Ishikawa (cell line): ENCODE measurements around the gene YAP1.

Experiments used
- CEBPB ChIP-seq: IDR thresholded peaks from 2 replicates; pipeline ENCODE4 v1.6.1; 2012
- CREB1 ChIP-seq: IDR thresholded peaks from 2 replicates; pipeline ENCODE4 v1.6.1; 2012; ENCODE audit warnings: low read depth
- EGR1 ChIP-seq: IDR thresholded peaks from 2 replicates; pipeline ENCODE4 v1.6.1; 2012
- EP300 ChIP-seq: IDR thresholded peaks from 2 replicates; pipeline ENCODE4 v1.6.1; 2012; ENCODE audit warnings: borderline replicate concordance
- FOXM1 ChIP-seq: IDR thresholded peaks from 2 replicates; pipeline ENCODE4 v1.6.1; 2012; ENCODE audit warnings: low read depth, borderline replicate concordance
- MAX ChIP-seq: IDR thresholded peaks from 2 replicates; pipeline ENCODE4 v1.6.1; 2012
- NFIC ChIP-seq: IDR thresholded peaks from 2 replicates; pipeline ENCODE4 v1.6.1; 2012
- RAD21 ChIP-seq: IDR thresholded peaks from 2 replicates; pipeline ENCODE4 v1.6.1; 2012; ENCODE audit warnings: low read depth
- REST ChIP-seq: IDR thresholded peaks from 2 replicates; pipeline ENCODE4 v1.6.1; 2012; ENCODE audit warnings: low read depth, mild to moderate bottlenecking
- TAF1 ChIP-seq: IDR thresholded peaks from 2 replicates; pipeline ENCODE4 v1.6.1; 2012; ENCODE audit warnings: low read depth, mild to moderate bottlenecking
- TCF12 ChIP-seq: IDR thresholded peaks from 2 replicates; pipeline ENCODE4 v1.6.1; 2012; ENCODE audit warnings: low read depth
- TEAD4 ChIP-seq: IDR thresholded peaks from 2 replicates; pipeline ENCODE4 v1.6.1; 2012
- USF1 ChIP-seq: IDR thresholded peaks from 2 replicates; pipeline ENCODE4 v1.6.1; 2012
- YY1 ChIP-seq: IDR thresholded peaks from 2 replicates; pipeline ENCODE4 v1.6.1; 2012; ENCODE audit warnings: low read depth
- ZBTB7A ChIP-seq: IDR thresholded peaks from 2 replicates; pipeline ENCODE4 v1.6.1; 2012; ENCODE audit warnings: low read depth

YAP1 gene

GRCh38 chr11:102254047-102254446 lies 143.8 kb downstream of the YAP1 start:
- TF ChIP-seq TCF12: no peak
- TF ChIP-seq RAD21: 0 out of 2 replicates have a peak, but pooled peaks have one; percentile 11

GRCh38 chr11:102256251-102256650 lies 146.0 kb downstream of the YAP1 start:
- TF ChIP-seq CREB1: no peak
- no peak for TF ChIP-seq USF1
- no peak for TF ChIP-seq TCF12
- no peak for TF ChIP-seq NFIC
- TF ChIP-seq EP300: no peak
- TF ChIP-seq EGR1: no peak
- no peak for TF ChIP-seq YY1
- no peak for TF ChIP-seq MAX
- no peak for TF ChIP-seq TEAD4
- TF ChIP-seq TAF1: no peak
- TF ChIP-seq REST: no peak
- no peak for TF ChIP-seq CEBPB
- TF ChIP-seq ZBTB7A: no peak
- TF ChIP-seq FOXM1: no peak
- TF ChIP-seq RAD21: no peak

- TF ChIP-seq CREB1 (no peak), ZBTB7A (no peak), EP300 (no peak), REST (no peak), FOXM1 (no peak), RAD21 (no peak), TAF1 (no peak), TCF12 (no peak), CEBPB (no peak), EGR1 (no peak), MAX (no peak), NFIC (no peak), YY1 (no peak), TEAD4 (no peak), USF1 (no peak)
These were observed 150.0 kb downstream of the YAP1 start for GRCh38 chr11:102260241-102260640.

GRCh38 chr11:102263379-102264003 lies 153.2 kb downstream of the YAP1 start:
- TF ChIP-seq ZBTB7A: no peak
- no peak for TF ChIP-seq USF1
- TF ChIP-seq EGR1: no peak
- no peak for TF ChIP-seq EP300
- no peak for TF ChIP-seq RAD21
- TF ChIP-seq TCF12: no peak
- no peak for TF ChIP-seq TAF1
- no peak for TF ChIP-seq TEAD4
- TF ChIP-seq FOXM1: no peak
- no peak for TF ChIP-seq CREB1
- no peak for TF ChIP-seq REST
- TF ChIP-seq CEBPB: no peak
- TF ChIP-seq NFIC: no peak
- no peak for TF ChIP-seq MAX
- TF ChIP-seq YY1: no peak
